ENCODE measurements around the gene ANO10. TPM values are rescaled to one million over a fixed set of nuclear protein-coding genes. Genes with fewer than 3 reads are reported as not detected.

ANO10 gene
- total and polyA plus RNA-seq, 2 donors (not counting 1 experiment from before 2014, with no cell fraction given) = 1.9 to 10.6 TPM

- no peaks in the 10 kb centered on the region for H3K79me2 ChIP-seq (ENCODE audit: control insufficient read depth, insufficient read depth, low read length)
- Mint-ChIP-seq H3K4me1 (no peaks in the 10 kb centered on the region), H3K9me3 (ENCODE audit: insufficient read depth) (no peaks in the 10 kb centered on the region), H3K4me3 (no peak overlapping the region), H3K27me3 (no peaks in the 10 kb centered on the region), H3K27ac (no peak overlapping the region)
- no peak for TF ChIP-seq EZH2 (IDR thresholded peaks at IDR 0.05; ENCODE audit: borderline replicate concordance, insufficient read depth, low read depth, low read length, poor library complexity, severe bottlenecking)
- no peak for TF ChIP-seq CTCF (IDR thresholded peaks at IDR 0.05)
- no peak overlapping the region for H3K27ac ChIP-seq (ENCODE audit: low read length in 2 of 2)
- no peaks in the 10 kb centered on the region for H4K20me1 ChIP-seq (ENCODE audit: control insufficient read depth, insufficient read depth, low read length, poor library complexity, severe bottlenecking)
- intact Hi-C loops (cut with micrococcal nuclease) = no loop called here
- CTCF ChIA-PET = no interaction called here
- ATAC-seq (ENCODE audit: low read depth) (no peak), DNase-seq (no peak)
- H3K9me3 ChIP-seq (ENCODE audit: control extremely low read depth in 1 of 3, control insufficient read depth in 2 of 3, insufficient read depth in 1 of 3, low read length in 2 of 3) = peaks cover 0 to 5% (median 0%) of the 10 kb centered on the region in 3 donors
- no peak overlapping the region for H3K9ac ChIP-seq (ENCODE audit: low read length)
- no peaks in the 10 kb centered on the region for H3K36me3 ChIP-seq (replicated peaks in 1 of 2; ENCODE audit: control extremely low read depth in 1 of 2, control insufficient read depth in 1 of 2, extremely low read depth in 1 of 2, insufficient read depth in 2 of 2, low read length in 1 of 2)
- POLR2A ChIA-PET = no interaction called here
- H3K4me3 ChIP-seq (ENCODE audit: control extremely low read depth in 1 of 5, extremely low read depth in 1 of 5, insufficient read depth in 1 of 5, low read depth in 2 of 5, low read length in 4 of 5) = no peak overlapping the region
- no peaks in the 10 kb centered on the region for H3K27me3 ChIP-seq (replicated peaks in 1 of 4; ENCODE audit: control extremely low read depth in 1 of 4, control insufficient read depth in 3 of 4, insufficient read depth in 4 of 4, low read length in 3 of 4)
- no peak overlapping the region for H3K4me2 ChIP-seq (replicated peaks; ENCODE audit: low read depth, low read length, poor library complexity, severe bottlenecking)
- H3K4me1 ChIP-seq (ENCODE audit: control insufficient read depth in 2 of 2, insufficient read depth in 2 of 2, low read length in 2 of 2) = no peaks in the 10 kb centered on the region
- H2AFZ ChIP-seq (ENCODE audit: insufficient read depth, low read depth, low read length, poor library complexity, severe bottlenecking) = no peak overlapping the region
- WGBS (ENCODE audit: insufficient coverage) = no CpG with 5 or more reads among the region's 1 CpG
Measured at GRCh38 chr3:43411429-43411828, 210.4 kb downstream of the ANO10 start.

- Mint-ChIP-seq H3K27ac (no peak overlapping the region), H3K9me3 (ENCODE audit: insufficient read depth) (no peaks in the 10 kb centered on the region), H3K4me3 (no peak overlapping the region), H3K27me3 (no peaks in the 10 kb centered on the region), H3K4me1 (no peaks in the 10 kb centered on the region)
- ChIA-PET CTCF (no interaction called here), POLR2A (no interaction called here)
- WGBS (ENCODE audit: insufficient coverage) = 100% methylated on average over 1 of the region's 3 CpGs
- Histone ChIP-seq H2AFZ (ENCODE audit: insufficient read depth, low read depth, low read length, poor library complexity, severe bottlenecking) (no peak overlapping the region), H3K27ac (ENCODE audit: low read length in 2 of 2) (no peak overlapping the region), H3K4me3 (ENCODE audit: control extremely low read depth in 1 of 5, extremely low read depth in 1 of 5, insufficient read depth in 1 of 5, low read depth in 2 of 5, low read length in 4 of 5) (no peak overlapping the region), H4K20me1 (ENCODE audit: control insufficient read depth, insufficient read depth, low read length, poor library complexity, severe bottlenecking) (no peaks in the 10 kb centered on the region), H3K9me3 (ENCODE audit: control extremely low read depth in 1 of 3, control insufficient read depth in 2 of 3, insufficient read depth in 1 of 3, low read length in 2 of 3) (peaks cover 0 to 5% (median 0%) of the 10 kb centered on the region in 3 donors), H3K4me1 (ENCODE audit: control insufficient read depth in 2 of 2, insufficient read depth in 2 of 2, low read length in 2 of 2) (no peaks in the 10 kb centered on the region), H3K27me3 (replicated peaks in 1 of 4; ENCODE audit: control extremely low read depth in 1 of 4, control insufficient read depth in 3 of 4, insufficient read depth in 4 of 4, low read length in 3 of 4) (no peaks in the 10 kb centered on the region), H3K36me3 (replicated peaks in 1 of 2; ENCODE audit: control extremely low read depth in 1 of 2, control insufficient read depth in 1 of 2, extremely low read depth in 1 of 2, insufficient read depth in 2 of 2, low read length in 1 of 2) (no peaks in the 10 kb centered on the region), H3K79me2 (ENCODE audit: control insufficient read depth, insufficient read depth, low read length) (no peaks in the 10 kb centered on the region), H3K9ac (ENCODE audit: low read length) (no peak overlapping the region), H3K4me2 (replicated peaks; ENCODE audit: low read depth, low read length, poor library complexity, severe bottlenecking) (no peak overlapping the region)
- ATAC-seq (ENCODE audit: low read depth) (no peak), DNase-seq (no peak)
- no peak for TF ChIP-seq EZH2 (IDR thresholded peaks at IDR 0.05; ENCODE audit: borderline replicate concordance, insufficient read depth, low read depth, low read length, poor library complexity, severe bottlenecking)
- no peak for TF ChIP-seq CTCF (IDR thresholded peaks at IDR 0.05)
- intact Hi-C loops (cut with micrococcal nuclease) = no loop called here
Measured at GRCh38 chr3:43410592-43410991, 211.2 kb downstream of the ANO10 start.

Measured in B cell (primary cell).